ENCODE data around the gene SPIC.
"Not testable (repeated sequence)": the region's sequence is repeated elsewhere in the genome, so short reads cannot be mapped to it uniquely, and the experiment has no call there.

Gene SPIC

GRCh38 chr12:101474711-101475386, at the start of gene SPIC:
SPIC (plus strand) TSS chr12:101475336; CDS start chr12:101476905, 1,569 bp downstream.
- no peaks in the 10 kb centered on the region for H3K9me3 Mint-ChIP-seq
- no peaks in the 10 kb centered on the region for H3K4me1 Mint-ChIP-seq
- no peaks in the 10 kb centered on the region for H3K27me3 Mint-ChIP-seq
- CTCF ChIA-PET: no interaction called here
- H3K4me3 Mint-ChIP-seq: no peak within 1 kb of the TSS
- no peak for DNase-seq
- H3K27ac Mint-ChIP-seq: no peak within 1 kb of the TSS
- no peaks in the 10 kb centered on the region for H3K36me3 Mint-ChIP-seq

GRCh38 chr12:101430456-101430855, 44.7 kb upstream of the SPIC start:
- CTCF ChIA-PET: no interaction called here

GRCh38 chr12:101436136-101436535, 39.0 kb upstream of the SPIC start:
- no peak overlapping the region for H3K4me3 Mint-ChIP-seq
- no peaks in the 10 kb centered on the region for H3K36me3 Mint-ChIP-seq
- H3K27ac Mint-ChIP-seq: no peak overlapping the region
- DNase-seq: no peak
- H3K9me3 Mint-ChIP-seq: no peaks in the 10 kb centered on the region
- no peaks in the 10 kb centered on the region for H3K4me1 Mint-ChIP-seq
- CTCF ChIA-PET: no interaction called here
- H3K27me3 Mint-ChIP-seq: peaks cover 14% of the 10 kb centered on the region

More at GRCh38 chr12:101430456-101430855, 44.7 kb upstream of the SPIC start:
- H3K4me3 Mint-ChIP-seq: no peak overlapping the region
- no peaks in the 10 kb centered on the region for H3K27me3 Mint-ChIP-seq
- no peak for DNase-seq
- H3K4me1 Mint-ChIP-seq: no peaks in the 10 kb centered on the region
- no peak overlapping the region for H3K27ac Mint-ChIP-seq
- H3K9me3 Mint-ChIP-seq: no peaks in the 10 kb centered on the region
- no peaks in the 10 kb centered on the region for H3K36me3 Mint-ChIP-seq

GRCh38 chr12:101439236-101439635, 35.9 kb upstream of the SPIC start:
- DNase-seq: no peak
- CTCF ChIA-PET: interaction anchor here (0.6 kb wide), 1 partner anchor 504 kb away, joined by 3 read pairs; no protein-coding TSS in a partner anchor
- no peak overlapping the region for H3K27ac Mint-ChIP-seq
- no peak overlapping the region for H3K4me3 Mint-ChIP-seq
- H3K9me3 Mint-ChIP-seq: no peaks in the 10 kb centered on the region
- H3K36me3 Mint-ChIP-seq: no peaks in the 10 kb centered on the region
- H3K27me3 Mint-ChIP-seq: peaks cover 14% of the 10 kb centered on the region
- H3K4me1 Mint-ChIP-seq: no peaks in the 10 kb centered on the region

- Mint-ChIP-seq H3K27me3 (peaks cover 14% of the 10 kb centered on the region), H3K4me1 (no peaks in the 10 kb centered on the region)
- CTCF ChIA-PET: no interaction called here
These were observed 33.5 kb upstream of the SPIC start for GRCh38 chr12:101441461-101442224.

GRCh38 chr12:101455685-101456084, 19.5 kb upstream of the SPIC start:
- Mint-ChIP-seq H3K4me1 (peaks cover 14% of the 10 kb centered on the region), H3K27ac (peak overlapping the region; percentile 52), H3K36me3 (peaks cover 7% of the 10 kb centered on the region), H3K9me3 (peaks cover 9% of the 10 kb centered on the region), H3K4me3 (peak overlapping the region; percentile 22), H3K27me3 (no peaks in the 10 kb centered on the region)
- peak; percentile 52 for DNase-seq
- CTCF ChIA-PET: no interaction called here

More at GRCh38 chr12:101441461-101442224, 33.5 kb upstream of the SPIC start:
- Mint-ChIP-seq H3K4me3 (no peak overlapping the region), H3K36me3 (no peaks in the 10 kb centered on the region), H3K27ac (no peak overlapping the region), H3K9me3 (no peaks in the 10 kb centered on the region)
- DNase-seq: no peak

- H3K27me3 Mint-ChIP-seq: peaks cover 7% of the 10 kb centered on the region
- H3K9me3 Mint-ChIP-seq: peaks cover 9% of the 10 kb centered on the region
- no peak overlapping the region for H3K4me3 Mint-ChIP-seq
- H3K27ac Mint-ChIP-seq: no peak overlapping the region
- no peak for DNase-seq
- peaks cover 14% of the 10 kb centered on the region for H3K4me1 Mint-ChIP-seq
- peaks cover 7% of the 10 kb centered on the region for H3K36me3 Mint-ChIP-seq
- CTCF ChIA-PET: no interaction called here
These were observed 15.3 kb upstream of the SPIC start for GRCh38 chr12:101459642-101460346.

- no peaks in the 10 kb centered on the region for H3K9me3 Mint-ChIP-seq
- peaks cover 7% of the 10 kb centered on the region for H3K4me1 Mint-ChIP-seq
- DNase-seq: no peak
- no peaks in the 10 kb centered on the region for H3K36me3 Mint-ChIP-seq
- H3K27me3 Mint-ChIP-seq: no peaks in the 10 kb centered on the region
- H3K4me3 Mint-ChIP-seq: no peak overlapping the region
- no peak overlapping the region for H3K27ac Mint-ChIP-seq
- CTCF ChIA-PET: no interaction called here
These were observed 6.2 kb upstream of the SPIC start for GRCh38 chr12:101468948-101469347.

- Mint-ChIP-seq H3K9me3 (no peaks in the 10 kb centered on the region), H3K36me3 (no peaks in the 10 kb centered on the region), H3K27ac (no peak overlapping the region), H3K4me3 (no peak overlapping the region), H3K27me3 (no peaks in the 10 kb centered on the region), H3K4me1 (peaks cover 2% of the 10 kb centered on the region)
- DNase-seq: no peak
- CTCF ChIA-PET: no interaction called here
These were observed 4.2 kb upstream of the SPIC start for GRCh38 chr12:101470939-101471338.

- not testable (repeated sequence) for H3K4me1 Mint-ChIP-seq, H3K27me3 Mint-ChIP-seq, H3K36me3 Mint-ChIP-seq, H3K9me3 Mint-ChIP-seq, H3K4me3 Mint-ChIP-seq, DNase-seq, H3K27ac Mint-ChIP-seq
- CTCF ChIA-PET: interaction anchor here (0.6 kb wide), 1 partner anchor 149 kb away, joined by 5 read pairs; no protein-coding TSS in a partner anchor
These were observed 3.3 kb upstream of the SPIC start for GRCh38 chr12:101471878-101472277.

GRCh38 chr12:101474248-101474647, 888 bp upstream of the SPIC start:
- Mint-ChIP-seq H3K27ac (no peak overlapping the region), H3K27me3 (no peaks in the 10 kb centered on the region), H3K4me3 (no peak overlapping the region), H3K9me3 (no peaks in the 10 kb centered on the region), H3K4me1 (no peaks in the 10 kb centered on the region), H3K36me3 (no peaks in the 10 kb centered on the region)
- DNase-seq: no peak
- CTCF ChIA-PET: no interaction called here

GRCh38 chr12:101475751-101476305, 692 bp downstream of the SPIC start:
- Mint-ChIP-seq H3K4me1 (no peaks in the 10 kb centered on the region), H3K4me3 (no peak overlapping the region), H3K27ac (no peak overlapping the region), H3K36me3 (no peaks in the 10 kb centered on the region), H3K9me3 (no peaks in the 10 kb centered on the region), H3K27me3 (peaks cover 1% of the 10 kb centered on the region)
- DNase-seq: no peak
- CTCF ChIA-PET: no interaction called here

- H3K4me3 Mint-ChIP-seq: no peak overlapping the region
- H3K4me1 Mint-ChIP-seq: no peaks in the 10 kb centered on the region
- no peak overlapping the region for H3K27ac Mint-ChIP-seq
- H3K9me3 Mint-ChIP-seq: no peaks in the 10 kb centered on the region
- CTCF ChIA-PET: interaction anchor here (0.5 to 1.1 kb wide), 3 partner anchors 36 to 66 kb away, joined by 3 to 5 read pairs (median 3); no protein-coding TSS in a partner anchor
- peaks cover 5% of the 10 kb centered on the region for H3K27me3 Mint-ChIP-seq
- no peak for DNase-seq
- H3K36me3 Mint-ChIP-seq: no peaks in the 10 kb centered on the region
These were observed 5.7 kb downstream of the SPIC start for GRCh38 chr12:101480849-101481248.

- CTCF ChIA-PET: no interaction called here
- Mint-ChIP-seq H3K27ac (no peak overlapping the region), H3K4me1 (no peaks in the 10 kb centered on the region), H3K4me3 (no peak overlapping the region), H3K27me3 (peaks cover 8% of the 10 kb centered on the region), H3K36me3 (no peaks in the 10 kb centered on the region), H3K9me3 (no peaks in the 10 kb centered on the region)
- DNase-seq: no peak
These were observed 9.9 kb downstream of the SPIC start for GRCh38 chr12:101485021-101485420.

Measured in activated naive CD4-positive, alpha-beta T cell treated with anti-CD3 and anti-CD28 coated beads, Interleukin-2, amount 10 ng/mL, durations not matched to agents 7 days and 5 days (primary cell).